H1 (cell line): ENCODE results near the gene SLC25A17. TPM values are rescaled to one million over a fixed set of nuclear protein-coding genes. Genes with fewer than 3 reads are reported as not detected.
A peak's percentile ranks its signal among the peaks of the same experiment; 100 is the strongest.

Experiments used
- BACH1 ChIP-seq: IDR thresholded peaks from 2 replicates; pipeline ENCODE4 v1.6.1; 2012; ENCODE audit warnings: low read length, improper control_type of control experiment
- CEBPB ChIP-seq: IDR thresholded peaks from 2 replicates; pipeline ENCODE4 v1.6.1; 2012; ENCODE audit warnings: low read depth, low read length
- CHD1 ChIP-seq: IDR thresholded peaks from 2 replicates; pipeline ENCODE4 v1.6.1; 2012; ENCODE audit warnings: low read depth, low read length, improper control_type of control experiment
- EGR1 ChIP-seq: IDR thresholded peaks from 2 replicates; pipeline ENCODE4 v1.6.1; 2011; ENCODE audit warnings: low read depth, low read length, borderline replicate concordance
- JUN ChIP-seq: IDR thresholded peaks from 2 replicates; pipeline ENCODE4 v1.6.1; 2011; ENCODE audit warnings: low read depth, mild to moderate bottlenecking, improper control_type of control experiment, low read length
- KDM1A ChIP-seq: fragments of 200-600, 300-600 bp; sonication (generic); IDR thresholded peaks from 2 replicates; pipeline ENCODE4 v1.7.1; 2016; ENCODE audit warnings: mild to moderate bottlenecking, low read length, borderline replicate concordance
- KDM5A ChIP-seq: fragments of 200-600 bp; IDR thresholded peaks from 2 replicates; pipeline ENCODE4 v1.7.1; 2012; ENCODE audit warnings: mild to moderate bottlenecking, low read length, inconsistent platforms, mixed read lengths
- MAFK ChIP-seq: IDR thresholded peaks from 2 replicates; pipeline ENCODE4 v1.6.1; 2012; ENCODE audit warnings: low read depth, mild to moderate bottlenecking, improper control_type of control experiment, low read length
- NRF1 ChIP-seq: IDR thresholded peaks from 2 replicates; pipeline ENCODE4 v1.6.1; 2011; ENCODE audit warnings: mild to moderate bottlenecking, low read depth, low read length, improper control_type of control experiment
- RAD21 ChIP-seq, 2 experiments: IDR thresholded peaks in 1 of 2; conservative IDR thresholded peaks in 1 of 2; 2 replicates each; pipeline ENCODE4 v1.6.1; 2011; ENCODE audit warnings: low read depth in 2 of 2, low read length in 2 of 2, improper control_type of control experiment in 1 of 2, inconsistent platforms in 1 of 2, mild to moderate bottlenecking in 1 of 2, moderate library complexity in 1 of 2
- RFX5 ChIP-seq: IDR thresholded peaks from 2 replicates; pipeline ENCODE4 v1.6.1; 2011; ENCODE audit warnings: low read depth, low read length, improper control_type of control experiment, borderline replicate concordance
- RXRA ChIP-seq: IDR thresholded peaks from 2 replicates; pipeline ENCODE4 v1.6.1; 2011; ENCODE audit warnings: low read depth, mild to moderate bottlenecking, low read length, moderate library complexity; ENCODE audit not compliant: insufficient read depth
- SP1 ChIP-seq: IDR thresholded peaks from 2 replicates; pipeline ENCODE4 v1.6.1; 2011; ENCODE audit warnings: low read depth, low read length
- SP4 ChIP-seq: IDR thresholded peaks from 2 replicates; pipeline ENCODE4 v1.6.1; 2012; ENCODE audit warnings: low read length, inconsistent platforms
- TAF1 ChIP-seq: IDR thresholded peaks from 2 replicates; pipeline ENCODE4 v1.6.1; 2011; ENCODE audit warnings: mild to moderate bottlenecking, low read depth, low read length
- TCF12 ChIP-seq: IDR thresholded peaks from 2 replicates; pipeline ENCODE4 v1.6.1; 2011; ENCODE audit warnings: low read depth, mild to moderate bottlenecking, low read length
- polyA plus RNA-seq, 7 experiments: library from polyadenylated mRNA; depleted of rRNA in 3 of 7; stranded (reverse) in 5 of 7; unstranded in 2 of 7; fragments of >200 nt in 5 of 7; fragments of 200-250 nt in 2 of 7; gene quantifications; 1 replicate in 5 of 7; 2 replicates in 1 of 7; 4 replicates in 1 of 7; pipeline versions ENCODE4 v1.2.1 to v1.2.3, GENCODE V29; 2011 to 2013; ENCODE audit warnings: missing spikeins in 2 of 7, mixed read lengths in 2 of 7
- total RNA-seq: library from RNA; stranded (reverse); fragmentation: NEBNext Ultra II Directional; extraction: Animal tissue kit (Norgen Biotek cat#: 25700); gene quantifications from 2 replicates; pipeline ENCODE4 v1.2.1, GENCODE V29; 2021
- TF ChIP-seq, protein P1 (sequence below): IDR thresholded peaks from 2 replicates; pipeline ENCODE4 v1.6.1; 2012; ENCODE audit warnings: low read length, inconsistent platforms
- TF ChIP-seq, protein P2 (sequence below): IDR thresholded peaks from 2 replicates; pipeline ENCODE4 v1.6.1; 2011; ENCODE audit warnings: low read length, improper control_type of control experiment
- TF ChIP-seq, protein P3 (sequence below), 3 experiments: IDR thresholded peaks; 1 replicate in 2 of 3; 2 replicates in 1 of 3; pipeline versions ENCODE4 v1.5.1 to v1.6.1; 2011; ENCODE audit warnings: low read length in 3 of 3, mild to moderate bottlenecking in 3 of 3, inconsistent platforms in 2 of 3, low read depth in 1 of 3, moderate library complexity in 1 of 3; ENCODE audit not compliant: insufficient read depth in 1 of 3; ENCODE audit errors: control extremely low read depth in 1 of 3

SLC25A17 gene
- total and polyA plus RNA-seq, 2 of the 8 experiments (the other 6 are each of a cell fraction or from before 2014, with no cell fraction given) = 17.9 to 40.4 TPM

DNA sequence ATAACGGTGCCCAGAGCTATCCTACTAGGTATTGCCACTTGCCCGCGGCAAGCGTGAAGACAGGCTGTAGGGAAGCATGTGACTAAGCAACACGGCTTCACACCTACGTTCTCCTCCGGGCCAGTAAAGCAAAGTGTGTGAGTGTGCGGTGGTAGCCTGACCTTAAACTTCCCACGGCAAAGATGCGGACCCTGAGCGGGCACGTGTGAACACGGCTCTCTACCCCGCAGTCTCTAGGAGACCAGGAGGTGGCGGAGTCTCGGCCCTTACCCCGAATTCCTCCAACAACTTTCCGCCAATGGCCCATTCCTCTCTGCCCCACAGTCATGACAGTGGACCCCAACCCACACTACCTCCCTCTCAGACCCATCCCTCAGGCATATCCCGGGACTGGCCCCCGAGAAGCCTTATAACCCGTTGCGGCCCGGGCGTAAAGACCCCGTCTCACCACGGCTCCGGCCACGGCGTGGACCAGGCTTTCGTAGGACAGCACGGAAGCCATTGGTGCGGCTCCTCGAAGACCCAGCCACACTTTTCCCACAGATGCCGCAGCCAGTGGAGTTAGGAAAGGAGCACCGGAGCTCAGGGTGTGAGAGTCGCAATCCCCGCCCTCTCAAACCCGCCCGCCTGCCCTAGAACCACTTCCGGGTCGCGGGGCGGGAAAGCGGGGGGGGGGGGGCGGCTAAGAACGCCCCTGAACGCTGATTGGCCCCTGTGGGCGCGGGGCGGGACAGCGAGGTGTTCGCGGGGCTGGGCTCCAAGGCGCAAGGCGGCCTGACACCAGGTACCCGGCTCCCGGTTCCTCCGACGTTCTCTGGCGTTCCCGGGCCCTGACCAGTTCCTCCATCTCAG, at the start of gene SLC25A17 (continued):
- TF ChIP-seq RFX5 = no peak
- no peak for TF ChIP-seq CEBPB
- TF ChIP-seq BACH1 = no peak
- no peak for TF ChIP-seq EGR1
- TF ChIP-seq JUN = no peak
- TF ChIP-seq NRF1 = no peak
- TF ChIP-seq RXRA = no peak
- TF ChIP-seq TAF1 = peak; percentile 63; the same call in 1 of the 2 replicates
- no peak for TF ChIP-seq KDM1A
- TF ChIP-seq SP1 = no peak
- no peak for TF ChIP-seq KDM5A
- no peak for TF ChIP-seq TCF12
- TF ChIP-seq, protein P1, sequence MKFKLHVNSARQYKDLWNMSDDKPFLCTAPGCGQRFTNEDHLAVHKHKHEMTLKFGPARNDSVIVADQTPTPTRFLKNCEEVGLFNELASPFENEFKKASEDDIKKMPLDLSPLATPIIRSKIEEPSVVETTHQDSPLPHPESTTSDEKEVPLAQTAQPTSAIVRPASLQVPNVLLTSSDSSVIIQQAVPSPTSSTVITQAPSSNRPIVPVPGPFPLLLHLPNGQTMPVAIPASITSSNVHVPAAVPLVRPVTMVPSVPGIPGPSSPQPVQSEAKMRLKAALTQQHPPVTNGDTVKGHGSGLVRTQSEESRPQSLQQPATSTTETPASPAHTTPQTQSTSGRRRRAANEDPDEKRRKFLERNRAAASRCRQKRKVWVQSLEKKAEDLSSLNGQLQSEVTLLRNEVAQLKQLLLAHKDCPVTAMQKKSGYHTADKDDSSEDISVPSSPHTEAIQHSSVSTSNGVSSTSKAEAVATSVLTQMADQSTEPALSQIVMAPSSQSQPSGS = no peak
- TF ChIP-seq, protein P2, sequence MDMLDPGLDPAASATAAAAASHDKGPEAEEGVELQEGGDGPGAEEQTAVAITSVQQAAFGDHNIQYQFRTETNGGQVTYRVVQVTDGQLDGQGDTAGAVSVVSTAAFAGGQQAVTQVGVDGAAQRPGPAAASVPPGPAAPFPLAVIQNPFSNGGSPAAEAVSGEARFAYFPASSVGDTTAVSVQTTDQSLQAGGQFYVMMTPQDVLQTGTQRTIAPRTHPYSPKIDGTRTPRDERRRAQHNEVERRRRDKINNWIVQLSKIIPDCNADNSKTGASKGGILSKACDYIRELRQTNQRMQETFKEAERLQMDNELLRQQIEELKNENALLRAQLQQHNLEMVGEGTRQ = no peak
- TF ChIP-seq RAD21 (IDR thresholded peaks at IDR 0.05 in 1 of 2, conservative IDR thresholded peaks at IDR 0.05 in 1 of 2; ENCODE audit: low read depth in 2 of 2, low read length in 2 of 2) = no peak
- TF ChIP-seq MAFK = no peak
- TF ChIP-seq CHD1 = no peak
- 0 out of 2 replicates have a peak, but pooled peaks have one; percentile 4 for TF ChIP-seq SP4
- TF ChIP-seq, protein P3, sequence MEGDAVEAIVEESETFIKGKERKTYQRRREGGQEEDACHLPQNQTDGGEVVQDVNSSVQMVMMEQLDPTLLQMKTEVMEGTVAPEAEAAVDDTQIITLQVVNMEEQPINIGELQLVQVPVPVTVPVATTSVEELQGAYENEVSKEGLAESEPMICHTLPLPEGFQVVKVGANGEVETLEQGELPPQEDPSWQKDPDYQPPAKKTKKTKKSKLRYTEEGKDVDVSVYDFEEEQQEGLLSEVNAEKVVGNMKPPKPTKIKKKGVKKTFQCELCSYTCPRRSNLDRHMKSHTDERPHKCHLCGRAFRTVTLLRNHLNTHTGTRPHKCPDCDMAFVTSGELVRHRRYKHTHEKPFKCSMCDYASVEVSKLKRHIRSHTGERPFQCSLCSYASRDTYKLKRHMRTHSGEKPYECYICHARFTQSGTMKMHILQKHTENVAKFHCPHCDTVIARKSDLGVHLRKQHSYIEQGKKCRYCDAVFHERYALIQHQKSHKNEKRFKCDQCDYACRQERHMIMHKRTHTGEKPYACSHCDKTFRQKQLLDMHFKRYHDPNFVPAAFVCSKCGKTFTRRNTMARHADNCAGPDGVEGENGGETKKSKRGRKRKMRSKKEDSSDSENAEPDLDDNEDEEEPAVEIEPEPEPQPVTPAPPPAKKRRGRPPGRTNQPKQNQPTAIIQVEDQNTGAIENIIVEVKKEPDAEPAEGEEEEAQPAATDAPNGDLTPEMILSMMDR (IDR thresholded peaks at IDR 0.05; ENCODE audit: control extremely low read depth in 1 of 3, insufficient read depth in 1 of 3, low read depth in 1 of 3, low read length in 3 of 3) = peak in 2 of 3 experiments; percentile 32 to 34; a peak in 2 of 4 replicates
